NCI-H526 treated with DMSO at 0.1 percent for 48 hours (cell line): ENCODE data around the gene MYO5C.

Experiments used
- DNase-seq: peaks from one replicate; lab custom pipeline; 2025; lab: John Stamatoyannopoulos, UW

The MYO5C gene

GRCh38 chr15:52295421-52296001 is at the start of gene MYO5C:
Gene MYO5C, minus strand, starts transcription at chr15:52295804. Its CDS starts 168 bp downstream, at chr15:52295636.
- DNase-seq, result peak; percentile 73

- DNase-seq, result no peak
Measured at GRCh38 chr15:52344592-52344991, 49.0 kb upstream of the MYO5C start.

- no peak for DNase-seq
Measured at GRCh38 chr15:52343831-52344230, 48.2 kb upstream of the MYO5C start.

GRCh38 chr15:52340093-52340492 is 44.5 kb upstream of the MYO5C start:
- no peak for DNase-seq

- DNase-seq, result no peak
Measured at GRCh38 chr15:52338891-52339290, 43.3 kb upstream of the MYO5C start.

GRCh38 chr15:52338058-52338457 is 42.5 kb upstream of the MYO5C start:
- DNase-seq, result no peak

GRCh38 chr15:52337198-52337853 is 41.7 kb upstream of the MYO5C start:
- no peak for DNase-seq

GRCh38 chr15:52336529-52336928 is 40.9 kb upstream of the MYO5C start:
- DNase-seq, result no peak

- no peak for DNase-seq
Measured at GRCh38 chr15:52334491-52335160, 39.0 kb upstream of the MYO5C start.

GRCh38 chr15:52331490-52332240 is 36.1 kb upstream of the MYO5C start:
- DNase-seq, result peak; percentile 81

- DNase-seq, result no peak
Measured at GRCh38 chr15:52329987-52330386, 34.4 kb upstream of the MYO5C start.

- DNase-seq, result no peak
Measured at GRCh38 chr15:52329150-52329549, 33.5 kb upstream of the MYO5C start.

GRCh38 chr15:52328680-52329079 is 33.1 kb upstream of the MYO5C start:
- no peak for DNase-seq

- no peak for DNase-seq
Measured at GRCh38 chr15:52326756-52327155, 31.2 kb upstream of the MYO5C start.

GRCh38 chr15:52324109-52324508 is 28.5 kb upstream of the MYO5C start:
- DNase-seq, result no peak

GRCh38 chr15:52318729-52319500 is 23.3 kb upstream of the MYO5C start:
- DNase-seq, result no peak

- no peak for DNase-seq
Measured at GRCh38 chr15:52317688-52318087, 22.1 kb upstream of the MYO5C start.

GRCh38 chr15:52317022-52317421 is 21.4 kb upstream of the MYO5C start:
- DNase-seq, result no peak

- DNase-seq, result no peak
Measured at GRCh38 chr15:52309154-52309548, 13.5 kb upstream of the MYO5C start.

GRCh38 chr15:52308446-52309153 is 13.0 kb upstream of the MYO5C start:
- no peak for DNase-seq

- no peak for DNase-seq
Measured at GRCh38 chr15:52307847-52308246, 12.2 kb upstream of the MYO5C start.
